ENCODE measurements around the gene GALNT18.

- TF ChIP-seq CTCF (IDR thresholded peaks at IDR 0.05) (no peak), POLR2A (IDR thresholded peaks at IDR 0.05) (no peak)
Observed at GRCh38 chr11:11348303-11348702, 273.5 kb downstream of the GALNT18 start.
